Measurements from ENCODE around the gene PODXL2. TPM values are rescaled to one million over a fixed set of nuclear protein-coding genes. Genes with fewer than 3 reads are reported as not detected.

The PODXL2 gene
- total and polyA plus RNA-seq, 2 donors (not counting 1 experiment from before 2014, with no cell fraction given), result 3.1 to 4.0 TPM

DNA sequence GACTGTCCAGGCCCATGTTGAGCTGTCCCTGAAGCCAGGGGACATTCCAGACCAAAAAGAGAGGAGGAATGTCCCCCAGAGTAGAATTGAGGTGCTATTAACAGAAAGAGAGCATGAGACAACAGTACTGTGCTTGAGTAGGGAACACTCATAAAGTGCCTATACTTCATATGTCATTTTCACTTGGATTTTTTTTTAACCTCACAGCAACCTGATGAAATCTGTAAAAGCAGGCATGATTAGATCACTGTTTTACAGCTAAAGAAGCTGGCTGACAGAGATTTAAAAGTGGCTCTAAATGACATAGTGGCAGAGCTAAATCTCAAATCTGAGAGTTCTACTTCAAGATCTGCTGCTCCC, 18.8 kb downstream of the PODXL2 start:
- Histone ChIP-seq H3K9me3 (ENCODE audit: control extremely low read depth in 1 of 3, control insufficient read depth in 2 of 3, insufficient read depth in 1 of 3, low read length in 2 of 3) (no peaks in the 10 kb centered on the region), H3K27ac (ENCODE audit: low read length in 2 of 2) (no peak overlapping the region), H3K36me3 (replicated peaks in 1 of 2; ENCODE audit: control extremely low read depth in 1 of 2, control insufficient read depth in 1 of 2, extremely low read depth in 1 of 2, insufficient read depth in 2 of 2, low read length in 1 of 2) (no peaks in the 10 kb centered on the region), H3K79me2 (ENCODE audit: control insufficient read depth, insufficient read depth, low read length) (no peaks in the 10 kb centered on the region), H3K4me1 (ENCODE audit: control insufficient read depth in 2 of 2, insufficient read depth in 2 of 2, low read length in 2 of 2) (no peaks in the 10 kb centered on the region), H3K27me3 (replicated peaks in 1 of 4; ENCODE audit: control extremely low read depth in 1 of 4, control insufficient read depth in 3 of 4, insufficient read depth in 4 of 4, low read length in 3 of 4) (no peaks in the 10 kb centered on the region), H4K20me1 (ENCODE audit: control insufficient read depth, insufficient read depth, low read length, poor library complexity, severe bottlenecking) (no peaks in the 10 kb centered on the region), H3K9ac (ENCODE audit: low read length) (no peak overlapping the region), H3K4me3 (ENCODE audit: control extremely low read depth in 1 of 5, extremely low read depth in 1 of 5, insufficient read depth in 1 of 5, low read depth in 2 of 5, low read length in 4 of 5) (no peak overlapping the region), H3K4me2 (replicated peaks; ENCODE audit: low read depth, low read length, poor library complexity, severe bottlenecking) (no peak overlapping the region), H2AFZ (ENCODE audit: insufficient read depth, low read depth, low read length, poor library complexity, severe bottlenecking) (no peak overlapping the region)
- POLR2A ChIA-PET, result no interaction called here
- CTCF ChIA-PET, result interaction anchor here (1.1 to 1.9 kb wide), 6 partner anchors 12 to 323 kb away, joined by 3 to 8 read pairs (median 4); no protein-coding TSS in a partner anchor
- TF ChIP-seq EZH2 (IDR thresholded peaks at IDR 0.05; ENCODE audit: borderline replicate concordance, insufficient read depth, low read depth, low read length, poor library complexity, severe bottlenecking), result no peak
- TF ChIP-seq, protein P1, sequence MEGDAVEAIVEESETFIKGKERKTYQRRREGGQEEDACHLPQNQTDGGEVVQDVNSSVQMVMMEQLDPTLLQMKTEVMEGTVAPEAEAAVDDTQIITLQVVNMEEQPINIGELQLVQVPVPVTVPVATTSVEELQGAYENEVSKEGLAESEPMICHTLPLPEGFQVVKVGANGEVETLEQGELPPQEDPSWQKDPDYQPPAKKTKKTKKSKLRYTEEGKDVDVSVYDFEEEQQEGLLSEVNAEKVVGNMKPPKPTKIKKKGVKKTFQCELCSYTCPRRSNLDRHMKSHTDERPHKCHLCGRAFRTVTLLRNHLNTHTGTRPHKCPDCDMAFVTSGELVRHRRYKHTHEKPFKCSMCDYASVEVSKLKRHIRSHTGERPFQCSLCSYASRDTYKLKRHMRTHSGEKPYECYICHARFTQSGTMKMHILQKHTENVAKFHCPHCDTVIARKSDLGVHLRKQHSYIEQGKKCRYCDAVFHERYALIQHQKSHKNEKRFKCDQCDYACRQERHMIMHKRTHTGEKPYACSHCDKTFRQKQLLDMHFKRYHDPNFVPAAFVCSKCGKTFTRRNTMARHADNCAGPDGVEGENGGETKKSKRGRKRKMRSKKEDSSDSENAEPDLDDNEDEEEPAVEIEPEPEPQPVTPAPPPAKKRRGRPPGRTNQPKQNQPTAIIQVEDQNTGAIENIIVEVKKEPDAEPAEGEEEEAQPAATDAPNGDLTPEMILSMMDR (IDR thresholded peaks at IDR 0.05), result no peak
- ATAC-seq (ENCODE audit: low read depth), result no peak
- intact Hi-C loops (cut with micrococcal nuclease), result no loop called here
- Mint-ChIP-seq H3K4me3 (no peak overlapping the region), H3K27ac (no peak overlapping the region), H3K9me3 (ENCODE audit: insufficient read depth) (no peaks in the 10 kb centered on the region), H3K4me1 (no peaks in the 10 kb centered on the region), H3K27me3 (no peaks in the 10 kb centered on the region)
- no peak for DNase-seq

DNA sequence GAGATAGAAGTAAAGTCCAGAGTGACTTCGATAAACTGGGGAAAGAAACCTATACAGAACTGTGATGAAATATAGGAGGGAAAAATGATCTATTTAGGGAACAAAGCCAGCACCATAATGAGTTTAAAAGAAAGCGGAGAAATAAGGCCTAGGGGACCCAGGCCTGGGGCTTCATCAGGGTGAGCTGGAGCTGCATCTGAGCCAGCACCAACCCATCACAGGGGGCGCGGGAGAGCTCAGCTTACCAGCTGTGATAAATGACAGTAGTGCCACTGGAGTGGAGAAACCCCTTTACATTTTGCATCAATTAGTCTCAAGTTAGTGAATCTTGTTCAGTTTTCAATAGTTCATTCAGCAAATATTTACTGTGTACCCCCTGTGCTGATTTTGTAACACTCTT, 21.3 kb downstream of the PODXL2 start:
- H3K36me3 ChIP-seq (replicated peaks in 1 of 2; ENCODE audit: control extremely low read depth in 1 of 2, control insufficient read depth in 1 of 2, extremely low read depth in 1 of 2, insufficient read depth in 2 of 2, low read length in 1 of 2), result no peaks in the 10 kb centered on the region
- H3K9me3 ChIP-seq (ENCODE audit: control extremely low read depth in 1 of 3, control insufficient read depth in 2 of 3, insufficient read depth in 1 of 3, low read length in 2 of 3), result no peaks in the 10 kb centered on the region
- no peaks in the 10 kb centered on the region for H4K20me1 ChIP-seq (ENCODE audit: control insufficient read depth, insufficient read depth, low read length, poor library complexity, severe bottlenecking)
- ATAC-seq (ENCODE audit: low read depth) (no peak), DNase-seq (no peak)
- POLR2A ChIA-PET, result no interaction called here
- H3K9me3 Mint-ChIP-seq (ENCODE audit: insufficient read depth), result no peaks in the 10 kb centered on the region
- H3K4me1 Mint-ChIP-seq, result no peaks in the 10 kb centered on the region
- H3K9ac ChIP-seq (ENCODE audit: low read length), result no peak overlapping the region
- intact Hi-C loops (cut with micrococcal nuclease), result no loop called here
- no CpG with 5 or more reads among the region's 4 CpGs for WGBS (ENCODE audit: insufficient coverage)
- H3K27me3 Mint-ChIP-seq, result no peaks in the 10 kb centered on the region
- H3K4me1 ChIP-seq (ENCODE audit: control insufficient read depth in 2 of 2, insufficient read depth in 2 of 2, low read length in 2 of 2), result no peaks in the 10 kb centered on the region
- no peaks in the 10 kb centered on the region for H3K79me2 ChIP-seq (ENCODE audit: control insufficient read depth, insufficient read depth, low read length)
- H3K27ac Mint-ChIP-seq, result no peak overlapping the region
- H2AFZ ChIP-seq (ENCODE audit: insufficient read depth, low read depth, low read length, poor library complexity, severe bottlenecking), result no peak overlapping the region
- H3K4me3 ChIP-seq (ENCODE audit: control extremely low read depth in 1 of 5, extremely low read depth in 1 of 5, insufficient read depth in 1 of 5, low read depth in 2 of 5, low read length in 4 of 5), result no peak overlapping the region
- TF ChIP-seq, protein P1 (IDR thresholded peaks at IDR 0.05), result no peak
- TF ChIP-seq EZH2 (IDR thresholded peaks at IDR 0.05; ENCODE audit: borderline replicate concordance, insufficient read depth, low read depth, low read length, poor library complexity, severe bottlenecking), result no peak
- CTCF ChIA-PET, result interaction anchor here (2.8 to 5.5 kb wide), 4 partner anchors 75 to 322 kb away, joined by 11 to 22 read pairs (median 17); no protein-coding TSS in a partner anchor
- H3K4me3 Mint-ChIP-seq, result no peak overlapping the region
- no peak overlapping the region for H3K27ac ChIP-seq (ENCODE audit: low read length in 2 of 2)
- H3K4me2 ChIP-seq (replicated peaks; ENCODE audit: low read depth, low read length, poor library complexity, severe bottlenecking), result no peak overlapping the region
- no peaks in the 10 kb centered on the region for H3K27me3 ChIP-seq (replicated peaks in 1 of 4; ENCODE audit: control extremely low read depth in 1 of 4, control insufficient read depth in 3 of 4, insufficient read depth in 4 of 4, low read length in 3 of 4)

Data from B cell (primary cell).